ENCODE measurements around the gene CTSZ.

DNA sequence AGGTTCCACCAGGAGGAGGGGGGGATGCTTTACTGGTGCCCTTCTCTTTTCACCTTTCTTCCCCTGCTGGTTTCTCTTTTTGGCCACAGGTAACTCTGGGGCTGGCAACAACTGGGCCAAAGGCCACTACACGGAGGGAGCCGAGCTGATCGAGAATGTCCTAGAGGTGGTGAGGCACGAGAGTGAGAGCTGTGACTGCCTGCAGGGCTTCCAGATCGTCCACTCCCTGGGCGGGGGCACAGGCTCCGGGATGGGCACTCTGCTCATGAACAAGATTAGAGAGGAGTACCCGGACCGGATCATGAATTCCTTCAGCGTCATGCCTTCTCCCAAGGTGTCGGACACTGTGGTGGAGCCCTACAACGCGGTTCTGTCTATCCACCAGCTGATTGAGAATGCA lies 16.6 kb upstream of the CTSZ start:
- TF ChIP-seq, protein P1, sequence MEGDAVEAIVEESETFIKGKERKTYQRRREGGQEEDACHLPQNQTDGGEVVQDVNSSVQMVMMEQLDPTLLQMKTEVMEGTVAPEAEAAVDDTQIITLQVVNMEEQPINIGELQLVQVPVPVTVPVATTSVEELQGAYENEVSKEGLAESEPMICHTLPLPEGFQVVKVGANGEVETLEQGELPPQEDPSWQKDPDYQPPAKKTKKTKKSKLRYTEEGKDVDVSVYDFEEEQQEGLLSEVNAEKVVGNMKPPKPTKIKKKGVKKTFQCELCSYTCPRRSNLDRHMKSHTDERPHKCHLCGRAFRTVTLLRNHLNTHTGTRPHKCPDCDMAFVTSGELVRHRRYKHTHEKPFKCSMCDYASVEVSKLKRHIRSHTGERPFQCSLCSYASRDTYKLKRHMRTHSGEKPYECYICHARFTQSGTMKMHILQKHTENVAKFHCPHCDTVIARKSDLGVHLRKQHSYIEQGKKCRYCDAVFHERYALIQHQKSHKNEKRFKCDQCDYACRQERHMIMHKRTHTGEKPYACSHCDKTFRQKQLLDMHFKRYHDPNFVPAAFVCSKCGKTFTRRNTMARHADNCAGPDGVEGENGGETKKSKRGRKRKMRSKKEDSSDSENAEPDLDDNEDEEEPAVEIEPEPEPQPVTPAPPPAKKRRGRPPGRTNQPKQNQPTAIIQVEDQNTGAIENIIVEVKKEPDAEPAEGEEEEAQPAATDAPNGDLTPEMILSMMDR (IDR thresholded peaks at IDR 0.05; ENCODE audit: low read length) = no peak
- TF ChIP-seq EZH2 (IDR thresholded peaks at IDR 0.05; ENCODE audit: borderline replicate concordance, low read length) = no peak
